Fibroblast of mammary gland (primary cell): Measurements from ENCODE around the gene UBE2A.

Experiments
- DNase-seq: peaks from one replicate; pipeline ENCODE4 v3.0.0-alpha.2; 2010; ENCODE audit warnings: low read depth
- H3K4me3 ChIP-seq: 2 replicates; pipeline ENCODE4 v1.5.1; 2011; ENCODE audit warnings: low read depth, mild to moderate bottlenecking, low read length, moderate library complexity; ENCODE audit not compliant: control insufficient read depth
- CTCF ChIP-seq: conservative IDR thresholded peaks from 2 replicates; pipeline ENCODE4 v1.5.1; 2011; ENCODE audit warnings: low read depth, low read length, inconsistent platforms; ENCODE audit not compliant: control insufficient read depth, insufficient read depth

UBE2A gene

DNA sequence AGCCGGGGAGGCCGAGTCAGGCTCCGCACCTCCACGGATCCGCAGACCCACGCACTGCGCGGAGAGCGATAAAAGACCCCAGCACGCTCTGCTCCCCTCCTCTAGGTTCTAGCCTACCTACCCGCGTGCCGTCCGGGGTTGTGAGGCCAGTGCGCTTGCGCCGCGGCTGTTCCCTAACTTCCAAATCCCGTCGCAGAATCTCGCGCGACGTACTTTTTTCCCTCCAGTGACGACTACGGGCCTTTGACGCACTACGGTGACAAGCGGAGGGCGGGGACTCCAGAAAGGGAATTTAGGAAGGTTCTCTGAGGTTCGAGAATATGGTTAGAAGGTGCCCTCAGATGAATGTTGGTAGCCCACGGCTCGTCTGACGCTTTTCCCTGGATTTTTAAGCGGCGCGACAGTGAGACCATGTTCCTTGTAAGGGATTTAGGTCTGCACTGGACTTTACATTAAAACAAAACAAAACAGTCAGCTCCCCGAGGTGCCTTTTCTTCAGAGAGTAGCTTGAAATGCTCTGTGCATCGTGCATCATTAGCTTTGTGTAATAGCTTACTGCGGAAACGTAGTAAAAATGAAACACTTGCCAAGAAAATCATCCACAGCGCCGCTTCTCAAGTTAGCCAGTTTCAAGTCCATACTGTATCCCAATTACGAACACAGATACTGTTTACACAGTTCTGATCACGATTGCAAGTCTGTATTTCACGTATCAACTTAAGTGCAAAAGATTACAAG, 32.1 kb downstream of the UBE2A start, which contains the start of gene NKRF:
TSS of gene NKRF (minus strand) at position 145 of the 738 bp plus-strand sequence.
- H3K4me3 ChIP-seq: peak within 1 kb of the TSS; percentile 67
- peak; percentile 91 for DNase-seq
- TF ChIP-seq CTCF: no peak

- H3K4me3 ChIP-seq: peak overlapping the region; percentile 67
- DNase-seq: no peak
These were observed 32.6 kb downstream of the UBE2A start for GRCh38 chrX:119607018-119607389.

GRCh38 chrX:119614776-119615175, 40.4 kb downstream of the UBE2A start:
- no peak for TF ChIP-seq CTCF
- H3K4me3 ChIP-seq: no peak overlapping the region
- no peak for DNase-seq

More at GRCh38 chrX:119607018-119607389, 32.6 kb downstream of the UBE2A start:
- no peak for TF ChIP-seq CTCF

DNA sequence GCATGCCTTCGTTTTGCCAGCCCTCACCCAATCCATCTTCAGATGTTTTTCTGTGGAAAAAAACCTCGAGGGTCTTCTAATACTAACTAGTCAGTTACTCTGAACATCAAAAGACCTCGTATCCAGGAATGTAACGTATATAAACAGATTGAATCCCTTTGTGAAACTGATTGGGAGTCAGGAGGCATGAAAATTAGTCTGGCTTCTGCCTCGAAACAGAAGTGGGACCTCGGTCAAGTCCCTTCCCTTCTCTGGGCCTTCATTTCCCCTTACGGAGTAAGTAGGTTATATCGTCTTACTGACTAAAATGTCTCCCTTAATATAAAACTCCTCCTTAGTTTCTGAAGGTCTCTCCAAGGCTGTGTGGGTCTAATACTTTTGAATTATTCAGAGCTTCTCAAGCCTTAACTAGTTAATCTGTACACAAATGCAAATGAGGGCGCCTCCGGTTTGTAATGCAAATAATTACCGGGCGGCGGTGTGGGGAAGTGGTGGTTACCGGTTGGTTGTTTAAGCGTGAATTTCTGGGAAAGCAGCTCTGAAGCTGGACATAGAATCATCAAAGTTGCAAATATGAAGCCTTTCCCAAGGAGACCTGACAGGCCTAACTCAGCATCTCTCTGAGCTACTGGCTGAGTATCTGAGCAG, 43.3 kb downstream of the UBE2A start:
- H3K4me3 ChIP-seq: no peak overlapping the region
- no peak for TF ChIP-seq CTCF
- no peak for DNase-seq

- TF ChIP-seq CTCF: no peak
- no peak for DNase-seq
- H3K4me3 ChIP-seq: no peak overlapping the region
These were observed 44.1 kb downstream of the UBE2A start for GRCh38 chrX:119618439-119618838.

GRCh38 chrX:119622356-119623232, 48.2 kb downstream of the UBE2A start:
- H3K4me3 ChIP-seq: no peak overlapping the region
- no peak for TF ChIP-seq CTCF
- DNase-seq: peak; percentile 88
